ENCODE measurements around the gene ACAP3. TPM values are rescaled to one million over a fixed set of nuclear protein-coding genes. Genes with fewer than 3 reads are reported as not detected.

ACAP3 gene
- total and polyA plus RNA-seq, 2 of the 4 experiments (the other 2 are of a cell fraction): 13.3 to 58.2 TPM

DNA sequence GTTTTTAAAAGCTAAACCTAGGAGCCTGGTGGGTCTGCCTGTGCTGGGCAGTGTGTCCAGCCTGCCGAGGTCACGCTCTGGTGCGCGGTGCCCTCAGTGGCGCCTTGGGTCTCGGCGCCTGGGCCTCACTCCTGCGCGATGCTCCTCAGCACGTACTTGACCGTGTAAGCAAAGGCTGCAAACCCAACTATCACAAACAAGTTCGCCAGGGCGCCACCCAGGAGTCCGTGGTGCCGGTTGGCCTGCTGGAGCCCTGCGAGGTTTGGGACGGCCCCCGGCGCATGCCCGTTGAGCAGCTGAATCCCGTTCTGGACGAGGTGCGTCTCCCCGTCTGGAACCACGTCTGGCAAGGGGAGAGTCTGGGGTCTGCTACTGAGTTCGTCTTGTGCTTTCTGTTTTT lies 52.7 kb downstream of the ACAP3 start:
- ATAC-seq (ENCODE audit: low read depth): no peak
- Histone ChIP-seq H3K27ac (ENCODE audit: insufficient read depth, low read length) (no peak overlapping the region), H2BK20ac (ENCODE audit: low read depth, low read length) (no peak overlapping the region), H3K36me3 (ENCODE audit: control insufficient read depth, insufficient read depth, low read length) (peaks cover 69% of the 10 kb centered on the region), H3K9ac (ENCODE audit: low read depth, low read length) (no peak overlapping the region), H3K79me1 (ENCODE audit: low read depth in 1 of 2, low read length in 2 of 2) (peaks cover 12 to 49% of the 10 kb centered on the region in 2 experiments), H2BK15ac (ENCODE audit: low read depth, low read length) (no peak overlapping the region), H3K4me3 (ENCODE audit: insufficient read depth, low read depth, low read length) (no peak overlapping the region), H3K4me2 (ENCODE audit: low read depth, low read length) (no peak overlapping the region), H3K18ac (ENCODE audit: low read depth, low read length) (no peak overlapping the region), H4K91ac (ENCODE audit: insufficient read depth, low read depth, low read length) (no peak overlapping the region), H3K9me1 (ENCODE audit: insufficient read depth, low read length) (peaks cover 10% of the 10 kb centered on the region), H3K9me3 (ENCODE audit: control insufficient read depth, insufficient read depth, low read length) (no peaks in the 10 kb centered on the region), H3K27me3 (ENCODE audit: control insufficient read depth, insufficient read depth, low read length) (no peaks in the 10 kb centered on the region), H2AK9ac (replicated peaks; ENCODE audit: low read depth, low read length, poor library complexity) (no peak overlapping the region), H4K8ac (ENCODE audit: low read depth in 2 of 2, low read length in 2 of 2) (no peak overlapping the region), H3K4ac (ENCODE audit: low read depth, low read length) (no peak overlapping the region), H2BK120ac (ENCODE audit: low read depth, low read length) (no peak overlapping the region), H2AK5ac (ENCODE audit: low read depth, low read length) (no peak overlapping the region), H2AFZ (replicated peaks; ENCODE audit: low read length, poor library complexity) (no peak overlapping the region), H3K23ac (ENCODE audit: low read depth, low read length) (no peak overlapping the region), H3K14ac (replicated peaks; ENCODE audit: low read depth, low read length) (no peak overlapping the region), H3K56ac (ENCODE audit: extremely low read depth, insufficient read depth, low read length) (no peak overlapping the region), H3K4me1 (ENCODE audit: control insufficient read depth, insufficient read depth, low read length) (peaks cover 15% of the 10 kb centered on the region), H4K20me1 (ENCODE audit: insufficient read depth, low read length) (peaks cover 10% of the 10 kb centered on the region), H4K5ac (ENCODE audit: low read depth, low read length) (no peak overlapping the region), H2BK5ac (ENCODE audit: low read depth, low read length, poor library complexity, severe bottlenecking) (peak overlapping the region; percentile 50)
- in situ Hi-C loops (cut with MboI; ENCODE audit: low sequenced_read_pairs): no loop called here
- dilution Hi-C loops (cut with HindIII; ENCODE audit: low sequenced_read_pairs, unreplicated experiment): no loop called here
- BruUV-seq (replicated peaks): TSS peak; percentile 49
- 98% methylated on average over 10 of the region's 26 CpGs; no CpG with 5 or more reads in 1 of the 2 experiments for WGBS, 2 experiments (ENCODE audit: extremely low coverage in 2 of 2, insufficient read length in 1 of 2)
- intact Hi-C loops (cut with micrococcal nuclease): no loop called here
- ChIA-PET POLR2A (ENCODE audit: unreplicated experiment) (no interaction called here), CTCF (no interaction called here)
- TF ChIP-seq RFX5 (IDR thresholded peaks at IDR 0.05; ENCODE audit: low read depth, low read length): no peak
- no peak for TF ChIP-seq MXI1 (IDR thresholded peaks at IDR 0.05; ENCODE audit: borderline replicate concordance, low read depth, low read length)
- TF ChIP-seq POLR2A (IDR thresholded peaks at IDR 0.05; ENCODE audit: low read depth, low read length): no peak
- no peak for TF ChIP-seq SMC3 (IDR thresholded peaks at IDR 0.05; ENCODE audit: low read depth, low read length)
- TF ChIP-seq FOS (IDR thresholded peaks at IDR 0.05; ENCODE audit: low read depth, low read length): no peak
- TF ChIP-seq MAFK (IDR thresholded peaks at IDR 0.05; ENCODE audit: low read depth, low read length): no peak
- TF ChIP-seq BHLHE40 (IDR thresholded peaks at IDR 0.05; ENCODE audit: low read depth, low read length): no peak
- TF ChIP-seq, protein P1, sequence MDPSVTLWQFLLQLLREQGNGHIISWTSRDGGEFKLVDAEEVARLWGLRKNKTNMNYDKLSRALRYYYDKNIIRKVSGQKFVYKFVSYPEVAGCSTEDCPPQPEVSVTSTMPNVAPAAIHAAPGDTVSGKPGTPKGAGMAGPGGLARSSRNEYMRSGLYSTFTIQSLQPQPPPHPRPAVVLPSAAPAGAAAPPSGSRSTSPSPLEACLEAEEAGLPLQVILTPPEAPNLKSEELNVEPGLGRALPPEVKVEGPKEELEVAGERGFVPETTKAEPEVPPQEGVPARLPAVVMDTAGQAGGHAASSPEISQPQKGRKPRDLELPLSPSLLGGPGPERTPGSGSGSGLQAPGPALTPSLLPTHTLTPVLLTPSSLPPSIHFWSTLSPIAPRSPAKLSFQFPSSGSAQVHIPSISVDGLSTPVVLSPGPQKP (IDR thresholded peaks at IDR 0.05; ENCODE audit: borderline replicate concordance, low read depth, low read length): no peak
- TF ChIP-seq NFE2L2 (IDR thresholded peaks at IDR 0.05; ENCODE audit: low read depth, low read length): no peak
- no peak for DNase-seq
